ENCODE measurements around the gene MYOF. TPM values are rescaled to one million over a fixed set of nuclear protein-coding genes. Genes with fewer than 3 reads are reported as not detected.
A peak's percentile ranks its signal among the peaks of the same experiment; 100 is the strongest.

Gene MYOF
- total and polyA plus RNA-seq, 2 donors (not counting 1 experiment from before 2014, with no cell fraction given) = 298 to 314 TPM

DNA sequence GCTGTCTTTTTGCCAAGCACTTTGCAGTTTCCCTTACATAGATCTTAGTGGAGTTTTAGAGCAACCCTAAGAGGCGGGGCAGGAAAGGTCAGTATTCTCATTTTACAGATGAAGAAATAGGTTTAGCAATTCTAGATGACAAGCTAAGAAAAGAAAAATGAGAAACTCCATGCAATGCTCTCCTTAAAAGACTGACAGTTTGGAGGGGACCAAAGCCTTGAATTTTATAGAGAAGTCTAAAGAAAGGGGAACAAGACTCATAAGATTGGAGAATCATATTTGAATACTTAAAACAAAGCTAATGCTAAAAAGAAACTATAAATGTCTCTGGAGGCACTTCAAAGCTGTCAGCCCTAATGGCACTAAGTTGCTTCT, 33.9 kb upstream of the MYOF start:
- Histone ChIP-seq H3K4me3 (replicated peaks in 1 of 4; ENCODE audit: control extremely low read depth in 1 of 4, insufficient read depth in 1 of 4, low read depth in 3 of 4, low read length in 4 of 4) (no peak overlapping the region), H3K9me3 (ENCODE audit: control insufficient read depth, insufficient read depth, low read depth, low read length) (no peaks in the 10 kb centered on the region), H3K79me2 (ENCODE audit: control insufficient read depth, insufficient read depth, low read length) (no peaks in the 10 kb centered on the region), H2AFZ (ENCODE audit: low read length) (no peak overlapping the region), H3K4me1 (ENCODE audit: control insufficient read depth, extremely low read depth, insufficient read depth, low read length) (peaks cover 4% of the 10 kb centered on the region), H3K4me2 (ENCODE audit: extremely low read depth, insufficient read depth, low read length) (no peak overlapping the region), H3K9ac (ENCODE audit: insufficient read depth, low read length) (no peak overlapping the region), H3K27me3 (ENCODE audit: control insufficient read depth, insufficient read depth, low read length) (no peaks in the 10 kb centered on the region), H3K36me3 (ENCODE audit: control insufficient read depth, insufficient read depth, low read length) (peaks cover 5% of the 10 kb centered on the region), H3K27ac (ENCODE audit: insufficient read depth, low read length) (peak overlapping the region; percentile 48), H4K20me1 (ENCODE audit: control insufficient read depth, extremely low read depth, insufficient read depth, low read length) (no peaks in the 10 kb centered on the region)
- DNase-seq (ENCODE audit: low read depth in 2 of 2) = peak in 1 of 2 donors; percentile 33
- no peak for TF ChIP-seq EZH2 (IDR thresholded peaks at IDR 0.05; ENCODE audit: low read length, missing control alignments)
- TF ChIP-seq, protein P1, sequence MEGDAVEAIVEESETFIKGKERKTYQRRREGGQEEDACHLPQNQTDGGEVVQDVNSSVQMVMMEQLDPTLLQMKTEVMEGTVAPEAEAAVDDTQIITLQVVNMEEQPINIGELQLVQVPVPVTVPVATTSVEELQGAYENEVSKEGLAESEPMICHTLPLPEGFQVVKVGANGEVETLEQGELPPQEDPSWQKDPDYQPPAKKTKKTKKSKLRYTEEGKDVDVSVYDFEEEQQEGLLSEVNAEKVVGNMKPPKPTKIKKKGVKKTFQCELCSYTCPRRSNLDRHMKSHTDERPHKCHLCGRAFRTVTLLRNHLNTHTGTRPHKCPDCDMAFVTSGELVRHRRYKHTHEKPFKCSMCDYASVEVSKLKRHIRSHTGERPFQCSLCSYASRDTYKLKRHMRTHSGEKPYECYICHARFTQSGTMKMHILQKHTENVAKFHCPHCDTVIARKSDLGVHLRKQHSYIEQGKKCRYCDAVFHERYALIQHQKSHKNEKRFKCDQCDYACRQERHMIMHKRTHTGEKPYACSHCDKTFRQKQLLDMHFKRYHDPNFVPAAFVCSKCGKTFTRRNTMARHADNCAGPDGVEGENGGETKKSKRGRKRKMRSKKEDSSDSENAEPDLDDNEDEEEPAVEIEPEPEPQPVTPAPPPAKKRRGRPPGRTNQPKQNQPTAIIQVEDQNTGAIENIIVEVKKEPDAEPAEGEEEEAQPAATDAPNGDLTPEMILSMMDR (conservative IDR thresholded peaks at IDR 0.05 in 1 of 2, IDR thresholded peaks at IDR 0.05 in 1 of 2; ENCODE audit: low read depth in 1 of 2, low read length in 2 of 2) = no peak

DNA sequence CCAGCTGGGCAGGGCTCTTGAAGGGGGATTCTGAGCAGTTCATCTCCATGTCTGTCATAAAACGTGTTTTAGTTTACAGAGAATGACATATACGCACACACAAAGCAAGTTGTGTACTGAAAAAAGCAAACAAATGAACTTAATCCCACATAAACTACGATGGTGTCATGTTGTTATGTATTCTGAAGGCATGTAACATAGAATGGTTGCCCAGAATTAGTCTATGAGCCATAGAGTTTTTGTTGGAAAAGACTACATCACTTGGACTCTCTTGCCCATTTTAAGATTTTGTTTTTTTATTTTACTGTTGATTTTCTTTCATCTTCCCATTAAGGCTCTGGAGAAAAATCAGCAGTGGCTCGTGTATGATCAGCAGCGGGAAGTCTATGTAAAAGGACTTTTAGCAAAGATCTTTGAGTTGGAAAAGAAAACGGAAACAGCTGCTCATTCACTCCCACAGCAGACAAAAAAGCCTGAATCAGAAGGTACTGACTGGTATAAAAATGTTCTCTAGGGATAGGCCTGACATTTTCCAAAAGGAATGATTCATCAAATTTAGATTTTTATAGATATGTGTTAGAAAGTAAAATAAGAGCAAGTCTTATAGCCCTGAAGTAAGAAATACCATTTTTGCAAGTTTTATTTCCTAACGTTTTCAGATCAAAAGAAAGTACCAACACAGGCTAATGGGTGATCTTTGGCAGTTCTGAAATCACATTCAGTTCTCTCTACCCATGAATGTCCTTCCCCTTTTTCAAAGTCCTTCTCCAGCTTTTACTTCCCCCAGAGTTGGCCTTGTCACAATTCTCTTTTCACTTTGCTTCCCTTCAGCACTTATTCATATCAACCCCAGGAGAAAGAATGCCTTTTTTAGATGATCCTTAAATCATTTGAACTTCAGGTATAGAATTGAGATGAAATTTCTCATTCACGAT, 33.2 kb upstream of the MYOF start:
- Histone ChIP-seq H3K4me2 (ENCODE audit: extremely low read depth, insufficient read depth, low read length) (peak overlapping the region; percentile 4), H3K27me3 (ENCODE audit: control insufficient read depth, insufficient read depth, low read length) (no peaks in the 10 kb centered on the region), H3K9ac (ENCODE audit: insufficient read depth, low read length) (peak overlapping the region; percentile 32), H3K9me3 (ENCODE audit: control insufficient read depth, insufficient read depth, low read depth, low read length) (no peaks in the 10 kb centered on the region), H3K4me3 (replicated peaks in 1 of 4; ENCODE audit: control extremely low read depth in 1 of 4, insufficient read depth in 1 of 4, low read depth in 3 of 4, low read length in 4 of 4) (no peak overlapping the region), H3K79me2 (ENCODE audit: control insufficient read depth, insufficient read depth, low read length) (no peaks in the 10 kb centered on the region), H3K4me1 (ENCODE audit: control insufficient read depth, extremely low read depth, insufficient read depth, low read length) (peaks cover 4% of the 10 kb centered on the region), H3K27ac (ENCODE audit: insufficient read depth, low read length) (peak overlapping the region; percentile 48), H4K20me1 (ENCODE audit: control insufficient read depth, extremely low read depth, insufficient read depth, low read length) (no peaks in the 10 kb centered on the region), H3K36me3 (ENCODE audit: control insufficient read depth, insufficient read depth, low read length) (peaks cover 5% of the 10 kb centered on the region), H2AFZ (ENCODE audit: low read length) (no peak overlapping the region)
- no peak for TF ChIP-seq EZH2 (IDR thresholded peaks at IDR 0.05; ENCODE audit: low read length, missing control alignments)
- TF ChIP-seq, protein P1 (conservative IDR thresholded peaks at IDR 0.05 in 1 of 2, IDR thresholded peaks at IDR 0.05 in 1 of 2; ENCODE audit: low read depth in 1 of 2, low read length in 2 of 2) = no peak
- peak in 1 of 2 donors; percentile 36 for DNase-seq (ENCODE audit: low read depth in 2 of 2)

DNA sequence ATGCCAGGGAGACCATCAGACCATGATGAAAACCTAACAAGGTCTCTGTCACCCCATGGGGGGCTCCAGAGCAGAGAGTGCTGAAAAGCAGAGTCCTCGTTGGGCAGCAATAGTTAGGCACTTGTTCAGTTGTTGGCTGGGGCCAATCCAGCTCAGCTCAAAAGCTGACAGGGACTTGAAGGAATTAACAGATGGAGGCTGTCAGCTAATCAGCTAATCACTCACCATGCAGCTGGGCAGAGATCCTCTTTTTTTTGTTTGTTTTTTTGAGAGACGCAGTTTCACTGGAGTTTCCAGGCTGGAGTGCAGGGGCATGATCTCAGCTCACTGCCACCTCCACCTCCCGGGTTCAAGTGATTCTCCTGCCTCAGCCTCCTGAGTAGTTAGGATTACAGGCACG, 32.4 kb upstream of the MYOF start:
- Histone ChIP-seq H3K27ac (ENCODE audit: insufficient read depth, low read length) (no peak overlapping the region), H3K9ac (ENCODE audit: insufficient read depth, low read length) (no peak overlapping the region), H3K4me1 (ENCODE audit: control insufficient read depth, extremely low read depth, insufficient read depth, low read length) (peaks cover 4% of the 10 kb centered on the region), H2AFZ (ENCODE audit: low read length) (no peak overlapping the region), H3K4me3 (replicated peaks in 1 of 4; ENCODE audit: control extremely low read depth in 1 of 4, insufficient read depth in 1 of 4, low read depth in 3 of 4, low read length in 4 of 4) (no peak overlapping the region), H3K9me3 (ENCODE audit: control insufficient read depth, insufficient read depth, low read depth, low read length) (no peaks in the 10 kb centered on the region), H3K79me2 (ENCODE audit: control insufficient read depth, insufficient read depth, low read length) (no peaks in the 10 kb centered on the region), H3K27me3 (ENCODE audit: control insufficient read depth, insufficient read depth, low read length) (no peaks in the 10 kb centered on the region), H3K36me3 (ENCODE audit: control insufficient read depth, insufficient read depth, low read length) (peaks cover 2% of the 10 kb centered on the region), H4K20me1 (ENCODE audit: control insufficient read depth, extremely low read depth, insufficient read depth, low read length) (no peaks in the 10 kb centered on the region), H3K4me2 (ENCODE audit: extremely low read depth, insufficient read depth, low read length) (no peak overlapping the region)
- TF ChIP-seq, protein P1 (conservative IDR thresholded peaks at IDR 0.05 in 1 of 2, IDR thresholded peaks at IDR 0.05 in 1 of 2; ENCODE audit: low read depth in 1 of 2, low read length in 2 of 2) = no peak
- TF ChIP-seq EZH2 (IDR thresholded peaks at IDR 0.05; ENCODE audit: low read length, missing control alignments) = no peak
- DNase-seq (ENCODE audit: low read depth in 2 of 2) = peak in 1 of 2 donors; percentile 51
